ENCODE data around the gene RNU5D-1. TPM values are rescaled to one million over a fixed set of nuclear protein-coding genes. Genes with fewer than 3 reads are reported as not detected.
A peak's percentile ranks its signal among the peaks of the same experiment; 100 is the strongest.

The RNU5D-1 gene
- total RNA-seq, 1 experiment from 2014 or later = not detected

DNA sequence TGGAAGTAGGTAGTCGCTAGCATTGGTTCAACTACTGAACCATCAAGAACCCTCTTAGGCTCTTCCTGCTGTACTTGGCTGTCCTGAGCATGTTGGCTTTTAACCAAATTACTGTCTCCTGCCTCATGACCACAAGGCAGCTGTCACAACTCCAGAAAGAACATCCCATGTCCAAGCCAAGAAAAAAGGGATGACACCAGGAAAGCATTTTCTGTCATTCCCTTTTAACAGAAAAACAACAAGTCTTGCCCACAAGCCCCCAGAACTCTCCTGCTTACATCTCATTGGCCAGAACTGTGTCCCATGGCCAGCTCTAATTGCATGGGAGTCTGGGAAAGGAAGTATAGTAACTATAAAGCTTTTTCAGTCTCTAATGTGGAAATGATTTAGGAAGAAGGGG is 2.4 kb upstream of the RNU5D-1 start:
- peak; percentile 56 for DNase-seq (ENCODE audit: low read depth)

DNA sequence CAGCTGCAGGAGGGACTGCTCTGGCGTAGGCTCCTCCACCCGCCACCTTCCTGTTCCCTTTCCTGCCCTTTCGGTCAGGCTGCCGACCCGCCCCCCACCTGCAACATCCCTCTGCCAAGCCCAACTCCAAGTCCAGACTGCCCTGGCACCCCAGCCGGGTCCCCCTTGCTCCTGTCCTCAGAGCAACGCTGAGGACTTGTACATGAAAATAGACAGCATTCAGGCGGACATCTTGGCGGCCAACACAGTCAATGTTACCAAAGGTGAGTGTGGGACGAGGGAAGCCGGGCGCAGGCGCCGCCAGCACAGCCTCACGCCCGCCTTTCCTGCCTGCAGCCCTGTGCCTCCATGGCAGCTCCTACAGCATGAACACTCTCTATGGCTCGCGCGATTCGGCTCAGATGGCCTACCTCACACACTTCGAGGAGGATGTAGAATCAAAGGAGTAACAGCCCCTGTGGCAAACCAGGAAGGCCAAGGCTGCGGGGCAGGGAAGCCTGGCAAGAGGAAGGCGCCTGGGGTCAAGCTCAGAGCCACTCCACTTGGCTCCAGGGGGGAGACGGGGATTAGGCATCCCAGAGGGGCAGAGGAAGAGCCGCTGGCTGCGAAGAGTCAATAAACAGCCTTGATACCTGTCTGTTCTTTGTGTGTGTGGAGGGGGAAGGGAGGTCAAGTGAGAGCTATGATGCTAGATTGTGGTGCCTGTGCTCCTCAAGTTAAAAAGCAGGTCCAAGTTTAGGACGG is 5.8 kb downstream of the RNU5D-1 start:
- DNase-seq (ENCODE audit: low read depth) = no peak

DNA sequence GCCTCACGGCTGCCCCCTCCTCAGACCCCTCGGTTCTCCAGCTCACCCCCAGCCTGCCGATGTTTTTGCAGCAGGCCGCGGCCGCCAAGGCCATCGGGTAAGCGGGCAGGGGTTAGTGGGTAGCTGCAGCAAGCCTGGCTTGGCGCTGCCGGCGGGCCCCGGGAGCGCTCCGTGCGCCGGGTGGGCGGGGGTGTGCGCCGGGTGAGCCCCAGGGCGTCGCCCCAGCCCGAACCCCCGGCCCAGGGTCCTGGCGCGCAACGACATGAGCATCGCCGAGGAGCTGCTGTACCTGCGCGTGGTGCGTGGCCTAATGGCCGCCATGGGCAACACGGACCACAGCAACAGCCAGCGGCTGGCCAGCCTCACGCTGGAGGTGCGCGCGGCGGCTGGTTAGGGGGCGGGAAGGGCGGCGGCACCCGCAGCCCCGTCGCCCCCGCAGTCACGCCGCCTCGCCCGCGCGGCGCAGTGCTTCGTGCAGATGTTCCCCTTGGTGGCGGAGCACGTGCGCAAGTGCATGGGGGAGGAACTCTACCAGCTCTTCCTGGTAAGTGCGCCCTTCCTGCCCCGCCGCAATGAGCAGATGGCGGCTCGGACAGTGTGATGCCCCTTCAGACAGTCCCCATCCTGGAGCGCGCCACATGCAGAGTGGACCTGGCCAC is 6.5 kb downstream of the RNU5D-1 start:
- no peak for DNase-seq (ENCODE audit: low read depth)

DNA sequence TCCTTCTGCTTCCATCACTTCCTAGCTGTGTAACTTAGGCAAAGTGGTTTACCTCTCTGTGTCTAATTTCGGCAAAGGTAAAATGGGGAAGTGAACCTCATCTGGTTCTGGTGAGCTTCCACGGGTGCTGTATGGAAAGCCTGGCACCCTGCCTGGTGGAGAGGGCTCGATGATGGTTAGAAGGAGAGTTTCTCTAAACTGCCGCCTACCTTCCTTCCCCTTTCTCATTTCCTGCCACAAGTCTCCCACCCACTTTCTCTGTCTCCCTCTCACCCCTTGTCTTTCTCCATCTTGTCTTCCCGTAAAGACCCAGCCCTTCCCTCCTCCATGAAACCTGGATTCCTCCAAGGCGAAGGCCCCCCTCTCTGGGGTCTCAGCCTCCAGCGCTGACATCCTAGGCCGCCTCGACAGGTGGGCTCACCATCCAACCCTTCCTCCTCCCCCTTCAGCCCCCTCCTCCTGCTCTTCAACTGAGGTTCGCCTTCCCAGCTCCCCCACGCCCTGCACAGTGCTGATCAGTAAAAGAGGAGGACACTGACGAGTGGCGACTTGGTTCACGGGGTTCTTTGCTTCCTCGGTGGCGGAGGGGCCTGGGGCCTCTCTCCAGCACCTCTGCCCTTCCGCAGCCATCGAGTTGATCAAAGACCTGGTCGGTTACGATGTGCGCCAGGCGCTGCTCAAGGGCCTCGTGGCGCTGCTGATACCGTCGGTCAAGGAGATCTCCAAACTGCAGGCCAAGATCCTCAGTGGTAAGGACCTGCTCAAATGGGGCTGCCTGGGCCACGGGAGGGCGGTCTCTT is 7.3 kb downstream of the RNU5D-1 start:
- DNase-seq (ENCODE audit: low read depth) = no peak

DNA sequence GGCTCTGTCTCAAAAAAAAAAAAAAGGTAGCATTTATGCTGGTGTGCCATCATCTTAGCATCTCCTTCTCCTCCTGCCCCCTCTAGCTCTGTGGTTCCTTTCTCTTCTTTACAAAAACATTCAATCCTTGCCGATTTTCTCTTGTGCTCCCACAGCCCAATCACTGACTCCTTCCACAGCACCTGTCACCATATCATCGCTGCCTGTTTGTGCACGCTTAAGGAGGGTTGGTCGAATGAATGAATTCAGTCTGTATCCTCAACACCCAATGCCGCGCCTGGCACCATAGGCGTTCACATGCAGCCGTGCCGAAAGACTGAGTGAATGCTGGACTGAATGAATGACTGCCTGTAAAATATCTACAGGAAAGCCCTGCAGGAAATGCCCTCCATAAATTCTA is 7.9 kb downstream of the RNU5D-1 start:
- no peak for DNase-seq (ENCODE audit: low read depth)

DNA sequence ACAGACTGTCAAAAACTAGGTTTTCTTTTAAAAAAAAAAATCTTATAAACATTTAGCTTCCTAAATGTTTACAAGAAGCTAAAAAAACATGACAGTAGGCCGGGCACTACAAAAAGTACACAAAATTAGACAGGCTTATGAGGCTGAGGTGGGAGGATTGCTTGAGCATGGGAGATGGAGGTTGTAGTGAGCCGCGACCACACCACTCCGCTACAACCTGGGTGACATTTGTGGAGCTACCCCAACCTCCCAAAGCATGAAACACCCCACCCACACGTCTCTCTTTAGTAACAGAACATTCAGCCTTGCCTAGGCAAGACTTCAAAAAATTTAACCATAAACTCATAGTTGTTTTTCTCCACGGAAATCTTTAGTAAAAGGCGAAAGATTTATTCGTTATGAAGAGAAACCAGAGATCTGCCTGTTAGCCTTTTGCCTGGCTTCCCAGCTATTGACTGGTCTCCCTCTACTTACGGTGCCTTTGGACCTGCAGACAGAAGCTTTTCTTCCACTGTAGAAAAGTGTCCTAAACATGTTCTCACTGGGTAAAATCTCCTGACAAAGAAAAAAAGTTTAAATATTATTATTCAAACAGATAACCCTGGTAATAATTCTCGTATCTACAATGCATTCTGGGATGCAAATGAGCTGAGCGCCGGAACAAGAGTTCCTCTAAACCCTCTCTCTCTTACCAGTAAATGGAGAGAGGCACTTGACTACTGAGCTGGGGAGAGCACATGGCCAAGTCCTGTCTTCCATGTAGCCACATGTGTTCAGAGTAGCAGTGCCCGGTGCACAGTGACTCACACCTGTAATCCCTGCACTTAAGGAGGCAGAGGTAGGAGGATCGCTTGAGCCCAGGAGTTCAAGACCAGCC is 9.2 kb downstream of the RNU5D-1 start:
- DNase-seq (ENCODE audit: low read depth) = peak; percentile 99

DNA sequence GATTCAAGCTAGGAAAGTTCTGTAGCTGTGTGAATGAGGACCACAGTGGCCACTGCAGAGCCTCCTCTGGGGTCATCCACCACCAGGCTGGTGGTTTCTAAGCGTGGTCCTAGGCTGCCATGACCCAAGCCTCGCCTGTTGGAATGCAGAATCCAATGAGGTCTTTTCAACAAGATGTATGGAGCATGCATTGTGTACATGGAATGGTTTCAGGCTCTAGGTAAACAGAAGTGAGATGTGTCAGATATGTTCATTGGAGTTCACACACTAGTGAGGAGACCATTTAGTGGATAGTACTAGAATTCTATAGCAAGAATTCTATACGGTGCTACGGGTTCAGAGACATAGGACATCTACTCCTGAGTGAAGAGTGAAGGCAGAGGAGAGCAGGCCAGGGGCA is 10.7 kb downstream of the RNU5D-1 start:
- DNase-seq (ENCODE audit: low read depth) = peak; percentile 44

DNA sequence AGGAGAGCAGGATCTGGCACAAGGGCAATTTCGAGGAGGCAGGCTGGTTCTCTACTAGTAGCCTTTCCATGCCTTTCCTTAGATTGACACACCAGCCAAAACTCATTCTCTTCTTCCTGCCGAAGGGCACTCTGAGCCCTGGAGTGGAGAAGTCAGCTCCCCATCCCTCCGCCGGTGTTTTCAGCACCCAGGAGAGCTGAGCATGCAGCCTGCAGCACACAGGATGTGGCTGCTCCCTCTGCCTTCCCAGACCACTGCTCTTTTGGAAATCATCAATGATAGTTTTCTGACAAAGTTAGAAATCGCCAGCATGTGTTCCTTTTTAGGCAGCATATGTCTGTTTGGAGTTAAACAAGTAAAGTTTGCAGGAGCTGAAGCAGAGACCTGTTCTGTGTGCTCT is 11.7 kb downstream of the RNU5D-1 start:
- DNase-seq (ENCODE audit: low read depth) = no peak

DNA sequence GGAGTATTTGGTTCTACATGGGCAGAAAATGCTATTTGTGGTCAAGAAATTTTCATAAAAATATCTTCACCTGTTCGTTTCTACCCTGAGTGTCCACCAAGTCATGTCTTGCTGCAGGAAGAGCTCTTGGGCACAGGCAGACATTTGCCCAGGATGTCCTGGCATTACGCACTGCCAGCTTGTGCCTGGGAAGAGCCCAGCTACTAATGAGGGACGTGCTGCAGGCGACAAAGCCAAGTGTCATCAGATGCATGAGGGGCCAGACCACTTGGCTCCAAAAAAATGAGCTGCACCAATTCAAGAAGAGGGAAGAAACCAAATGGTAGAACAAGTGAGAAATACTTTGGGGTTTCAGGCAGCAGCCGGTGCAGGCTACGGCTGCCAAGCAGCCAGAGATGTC is 12.9 kb downstream of the RNU5D-1 start:
- no peak for DNase-seq (ENCODE audit: low read depth)

DNA sequence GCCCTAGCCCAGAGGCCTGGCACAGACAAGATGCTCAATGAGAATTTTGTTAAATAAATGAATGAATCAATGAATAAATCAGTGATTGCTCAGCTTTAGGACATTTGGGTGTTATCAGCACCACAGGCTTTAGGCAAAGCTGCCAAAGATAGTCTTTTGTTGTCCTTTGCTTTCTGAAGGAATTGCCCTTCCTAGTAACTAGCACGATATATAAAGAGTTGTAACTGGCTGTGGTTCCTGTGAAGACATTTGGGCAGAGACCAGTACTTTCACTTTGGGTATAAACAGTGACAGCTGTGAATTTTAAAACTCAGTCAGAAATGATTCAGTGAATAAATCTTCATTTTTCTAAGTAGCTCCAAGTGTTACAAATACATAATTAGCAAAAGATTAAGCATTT is 13.3 kb downstream of the RNU5D-1 start:
- no peak for DNase-seq (ENCODE audit: low read depth)

DNA sequence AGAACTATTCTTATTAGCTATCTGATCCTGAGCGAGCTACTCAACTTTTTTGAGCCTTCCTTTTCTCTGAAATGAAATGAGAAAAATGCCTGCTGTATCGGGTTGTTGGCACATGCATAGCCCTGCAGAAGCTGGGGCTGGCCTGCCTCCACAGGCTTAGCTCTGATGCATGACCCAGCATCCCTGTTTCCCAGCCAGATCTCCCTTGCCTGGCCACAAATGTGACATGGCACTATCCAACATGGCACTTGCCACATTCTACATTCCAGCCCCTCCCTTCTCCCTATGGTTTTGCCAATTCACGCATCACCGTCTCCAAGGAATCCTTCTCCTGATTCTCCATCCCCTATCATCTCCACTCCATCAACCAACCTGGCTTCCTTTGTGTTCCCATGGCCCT is 13.8 kb downstream of the RNU5D-1 start:
- no peak for DNase-seq (ENCODE audit: low read depth)

DNA sequence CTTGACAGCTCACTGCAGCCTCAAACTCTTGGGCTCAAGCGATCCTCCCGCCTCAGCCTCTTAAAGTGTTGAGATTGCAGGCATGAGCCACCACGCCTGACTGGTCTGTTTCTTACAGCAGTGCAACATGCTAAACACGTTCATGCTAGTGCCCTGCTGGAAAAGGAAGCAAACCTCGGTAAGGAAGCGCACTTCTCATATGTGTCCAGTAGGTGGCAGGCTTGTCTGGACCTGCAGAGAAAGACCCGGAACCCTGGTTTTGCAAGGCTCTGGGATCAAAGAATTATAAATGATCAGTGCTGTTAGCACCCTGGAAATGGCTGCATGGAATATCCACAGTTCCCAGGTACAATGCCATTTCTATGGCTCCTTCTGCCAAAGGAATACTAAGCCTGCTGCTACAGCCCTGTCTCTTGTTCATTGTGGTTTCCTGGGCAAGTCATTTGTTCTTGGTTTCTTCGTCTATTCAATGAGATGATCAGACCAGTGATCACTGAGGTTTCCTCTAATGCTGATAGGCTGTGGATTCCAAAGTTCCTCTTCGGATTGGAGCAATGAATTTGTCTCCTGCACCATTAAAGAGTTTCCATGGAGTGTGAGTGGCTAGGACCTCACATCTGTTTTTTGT is 15.9 kb downstream of the RNU5D-1 start:
- peak; percentile 73 for DNase-seq (ENCODE audit: low read depth)

DNA sequence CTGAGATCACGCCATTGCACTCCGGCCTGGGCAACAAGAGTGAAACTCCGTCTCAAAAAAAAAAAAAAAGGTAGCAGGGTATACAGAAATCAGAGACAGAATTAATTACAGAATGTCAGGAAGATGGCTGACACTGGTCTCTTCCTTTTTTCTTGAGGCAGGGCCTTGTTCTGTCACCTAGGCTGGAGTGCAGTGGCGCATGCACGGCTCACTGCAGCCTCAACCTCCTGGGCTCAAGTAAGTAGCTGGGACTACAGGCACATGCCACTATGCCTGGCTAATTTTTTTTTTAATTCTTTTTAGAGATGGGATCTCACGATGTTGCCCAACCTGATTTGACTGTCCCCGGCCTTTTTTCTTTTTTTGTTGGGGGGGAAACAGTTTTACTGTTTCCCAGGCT is 16.4 kb downstream of the RNU5D-1 start:
- DNase-seq (ENCODE audit: low read depth) = no peak

DNA sequence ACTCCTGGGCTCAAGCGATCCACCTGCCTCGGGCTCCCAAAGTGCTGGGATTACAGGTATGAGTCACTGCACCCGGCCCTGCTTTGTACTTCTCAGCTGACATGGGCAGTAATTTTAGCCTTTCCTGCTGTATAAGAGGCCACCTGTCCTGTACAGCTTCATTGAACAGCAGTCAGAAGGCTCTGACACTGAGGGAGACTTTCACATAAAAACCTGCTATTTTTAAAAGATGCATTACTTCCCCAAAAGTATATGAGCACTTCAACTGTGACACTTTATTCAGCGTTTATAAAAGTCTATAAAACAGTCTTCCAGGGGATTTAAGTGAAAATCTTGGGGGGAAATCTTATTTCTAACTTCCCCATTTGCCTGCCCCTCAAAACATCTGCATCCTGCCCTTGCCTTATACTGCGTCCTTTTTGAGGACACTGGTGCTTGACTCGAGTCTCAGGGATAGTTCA is 17.6 kb downstream of the RNU5D-1 start:
- DNase-seq (ENCODE audit: low read depth) = no peak

DNA sequence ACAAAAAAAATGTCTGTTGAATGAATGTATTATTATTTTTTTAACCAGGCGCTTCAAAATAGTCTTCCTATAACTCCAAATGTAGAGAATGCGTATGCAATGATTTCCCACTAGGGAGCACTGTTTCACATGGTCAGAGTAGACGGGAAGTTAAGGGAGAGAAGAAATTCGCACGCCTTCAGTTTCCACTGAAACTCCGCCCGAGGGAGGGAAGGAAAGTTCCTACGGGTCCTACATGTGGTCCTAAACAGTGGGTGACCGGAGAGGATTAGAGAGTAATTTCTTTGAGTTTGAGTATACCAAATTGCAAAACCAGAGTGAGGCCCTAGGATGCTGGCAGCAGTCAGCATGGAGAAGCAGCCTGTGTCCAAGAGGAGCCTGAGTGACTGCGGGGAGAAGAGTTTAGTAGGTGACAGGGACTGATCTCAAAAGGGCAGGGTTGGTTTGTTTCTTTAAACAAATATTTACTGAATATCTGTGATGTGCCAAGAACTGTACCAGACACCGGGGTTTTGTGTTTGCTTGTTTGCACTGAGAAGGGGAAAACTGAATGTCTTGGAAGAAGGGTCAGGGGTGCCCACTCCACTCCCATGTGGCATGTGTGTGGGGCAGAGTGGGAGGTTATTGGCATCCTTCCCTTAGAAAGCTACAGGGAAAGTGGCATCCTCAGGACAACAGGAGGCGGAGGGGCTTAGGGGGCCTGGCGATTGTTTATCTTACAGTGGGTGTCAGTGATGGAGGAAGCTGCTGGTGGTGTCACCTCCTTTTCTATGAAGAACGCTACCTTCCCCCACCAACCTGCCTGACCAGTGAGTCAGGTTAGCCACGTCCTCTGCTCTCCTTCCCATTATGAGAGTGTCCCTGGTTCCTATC is 22.8 kb downstream of the RNU5D-1 start:
- DNase-seq (ENCODE audit: low read depth) = peak; percentile 62

DNA sequence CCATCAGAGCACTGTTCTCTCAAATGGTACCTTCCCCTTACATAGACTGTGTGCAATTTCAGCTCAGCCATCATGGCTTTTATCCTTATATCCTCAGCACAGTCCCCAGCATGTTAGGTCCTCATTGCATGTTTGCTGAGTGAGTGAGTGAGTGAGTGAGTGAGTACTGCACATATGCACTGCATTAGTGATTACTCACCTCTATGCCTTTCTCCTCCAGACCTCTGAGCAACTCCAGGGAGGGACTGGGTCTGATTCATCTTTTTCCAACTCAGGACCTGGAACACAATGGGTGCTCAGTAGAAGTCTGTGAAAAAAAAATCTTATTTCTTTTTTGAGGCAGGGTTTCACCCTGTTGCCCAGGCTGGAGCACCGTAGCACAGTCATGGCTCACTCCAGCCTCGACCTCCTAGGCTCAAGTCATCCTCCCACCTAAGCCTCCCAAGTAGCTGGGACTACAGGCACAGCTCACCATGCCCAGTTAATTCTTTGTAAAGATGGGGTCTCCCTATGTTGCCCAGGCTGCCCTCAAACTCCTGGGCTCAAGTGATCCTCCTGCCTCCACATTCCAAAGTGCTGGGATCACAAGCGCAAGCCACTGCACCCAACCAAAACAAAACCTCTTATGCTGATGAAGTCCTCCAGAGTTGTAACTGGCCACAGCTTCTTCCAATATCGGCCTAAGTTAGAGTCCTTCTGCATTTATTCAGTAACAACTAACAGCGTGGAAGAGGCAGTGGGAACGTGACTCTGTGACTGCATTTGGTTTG is 23.7 kb downstream of the RNU5D-1 start:
- DNase-seq (ENCODE audit: low read depth) = peak; percentile 90

DNA sequence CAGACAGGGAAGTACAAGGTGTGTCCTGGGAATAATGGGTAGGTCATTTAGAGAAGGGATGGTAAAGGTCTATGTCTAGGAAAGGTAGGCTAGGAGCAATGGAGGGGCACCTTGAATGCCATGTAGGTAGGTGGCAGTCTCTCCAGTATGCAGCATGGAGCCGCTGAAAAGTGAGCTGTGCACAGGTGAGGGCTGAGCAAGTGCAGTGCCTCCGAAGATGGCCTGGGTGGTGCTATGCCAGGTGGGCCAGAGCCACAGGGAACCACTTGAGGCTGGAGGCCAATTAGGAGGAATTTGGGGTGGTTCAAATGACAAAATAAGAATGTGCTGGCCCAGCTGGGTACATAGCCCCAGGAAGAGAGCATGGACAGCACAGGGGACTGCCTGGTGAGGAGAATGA is 25.0 kb downstream of the RNU5D-1 start:
- DNase-seq (ENCODE audit: low read depth) = no peak

DNA sequence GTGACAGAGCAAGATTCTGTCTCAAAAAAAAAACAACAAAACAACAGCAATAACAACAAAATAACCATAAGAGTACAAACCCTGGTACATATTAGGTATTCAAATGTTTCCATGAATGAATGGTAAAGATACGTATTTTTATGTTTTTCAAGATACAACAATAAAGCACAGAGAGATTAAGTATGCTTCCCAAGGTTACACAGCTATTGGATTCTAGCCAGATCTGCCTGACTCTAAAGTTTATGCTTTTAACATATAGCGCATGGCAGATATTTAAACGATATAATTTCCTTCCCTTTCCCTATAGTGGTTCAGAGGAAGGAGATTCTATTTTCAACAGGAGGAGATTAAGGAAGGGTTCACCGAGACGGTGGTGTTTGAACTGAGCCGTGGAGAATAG is 25.5 kb downstream of the RNU5D-1 start:
- no peak for DNase-seq (ENCODE audit: low read depth)

DNA sequence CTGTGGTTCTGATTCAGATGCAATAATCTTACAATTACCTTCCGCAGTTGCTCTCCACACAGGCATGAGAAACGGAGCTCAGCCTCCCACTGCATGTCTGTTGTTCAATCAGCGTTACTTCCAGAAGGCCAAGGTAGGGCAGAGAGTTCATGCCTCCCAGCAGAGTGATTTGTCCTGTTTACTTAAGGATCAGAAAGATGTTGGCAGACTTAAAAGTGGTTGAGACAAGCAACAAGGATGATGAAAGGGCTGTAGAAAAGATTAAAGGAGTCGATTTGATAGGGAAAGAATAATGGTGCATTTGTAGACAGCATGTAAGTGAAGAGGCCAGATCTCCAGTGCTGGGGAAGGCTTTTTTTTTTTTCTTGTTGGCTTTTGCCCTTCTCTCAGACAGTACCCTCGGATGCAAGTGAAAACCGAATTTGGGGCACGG is 29.8 kb downstream of the RNU5D-1 start:
- DNase-seq (ENCODE audit: low read depth) = no peak

All from Daoy (cell line).